Globus pallidus (tissue), 1 donor: ENCODE measurements around the gene SKOR1.

Experiments
- DNase-seq: peaks from one replicate; pipeline ENCODE4 v3.0.0-alpha.2; 2015; ENCODE audit warnings: low spot score

SKOR1 gene

DNA sequence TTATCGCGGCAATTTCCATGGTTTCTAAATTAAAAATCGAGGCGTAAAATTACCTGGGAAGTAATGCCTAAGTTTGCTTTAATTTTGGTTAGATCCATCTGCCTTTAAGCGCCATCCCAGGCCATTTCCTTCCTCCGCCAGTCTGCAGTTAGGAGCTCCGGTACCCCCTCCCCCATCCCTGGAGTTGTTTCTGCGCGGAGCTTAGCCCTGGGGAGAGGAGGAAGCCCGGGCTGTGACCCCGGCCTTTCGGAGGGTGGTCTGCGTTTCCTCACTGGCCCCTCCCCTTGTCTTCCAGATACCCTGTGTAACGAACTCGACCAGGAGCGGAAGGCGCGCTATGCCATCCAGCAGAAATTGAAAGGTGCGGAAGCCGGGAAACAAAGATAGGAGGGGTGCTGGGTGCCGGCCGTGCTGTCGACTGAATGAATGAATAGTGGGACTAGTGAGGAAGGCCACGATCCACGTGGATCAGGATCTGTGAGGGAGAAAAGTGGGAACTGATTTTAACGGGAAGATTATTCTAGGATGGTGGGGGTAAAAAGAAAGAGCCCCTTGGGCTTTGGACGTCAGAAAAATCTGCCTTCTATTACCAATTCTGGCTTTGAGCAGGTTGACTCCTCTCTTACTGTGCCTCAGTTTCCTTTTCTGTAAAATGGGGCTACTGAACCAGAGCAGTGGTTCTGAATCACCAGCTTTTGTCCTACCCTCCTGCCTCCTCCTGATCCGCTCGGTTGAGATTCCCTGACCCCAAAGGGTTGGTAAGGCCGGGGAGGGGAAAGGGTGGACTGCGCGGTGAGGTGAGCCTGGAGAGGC, 7.8 kb downstream of the SKOR1 start:
- no peak for DNase-seq

DNA sequence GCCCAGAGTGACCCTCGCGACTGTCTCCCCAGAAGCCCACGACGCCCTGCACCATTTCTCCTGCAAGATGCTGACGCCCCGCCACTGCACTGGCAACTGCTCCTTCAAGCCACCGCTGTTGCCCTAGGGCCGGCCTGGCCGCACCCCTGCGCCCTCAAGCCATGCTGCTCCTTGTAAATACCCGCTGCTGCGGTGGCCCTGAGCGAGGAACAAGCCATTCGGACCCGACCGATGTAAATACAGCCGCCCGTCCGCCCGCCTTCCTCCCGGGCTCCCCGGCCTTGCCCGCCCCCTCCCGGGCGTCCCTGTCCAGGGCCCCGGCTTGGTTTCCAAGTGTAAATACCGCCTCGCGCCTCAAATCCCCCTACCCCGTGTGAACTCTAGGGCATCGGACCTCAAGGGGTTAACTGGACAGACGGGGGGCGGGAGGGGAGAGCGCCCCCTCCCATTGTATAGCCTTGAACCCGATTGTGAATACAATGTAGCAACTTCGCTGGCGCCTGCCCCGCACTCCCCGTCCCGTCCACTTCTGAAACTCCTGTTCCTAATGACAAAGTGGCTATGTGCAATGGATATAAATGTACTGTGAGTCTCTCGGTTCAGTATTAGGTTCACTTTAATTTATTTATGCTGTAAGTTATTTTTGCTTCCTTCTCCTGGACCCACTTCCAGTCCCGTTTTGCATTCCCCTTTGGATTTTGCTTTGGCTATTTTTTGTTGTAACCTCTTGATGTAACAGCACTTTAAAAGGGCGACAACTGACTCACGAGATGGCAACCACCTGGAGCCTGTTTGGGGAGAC, 8.6 kb downstream of the SKOR1 start:
- no peak for DNase-seq

DNA sequence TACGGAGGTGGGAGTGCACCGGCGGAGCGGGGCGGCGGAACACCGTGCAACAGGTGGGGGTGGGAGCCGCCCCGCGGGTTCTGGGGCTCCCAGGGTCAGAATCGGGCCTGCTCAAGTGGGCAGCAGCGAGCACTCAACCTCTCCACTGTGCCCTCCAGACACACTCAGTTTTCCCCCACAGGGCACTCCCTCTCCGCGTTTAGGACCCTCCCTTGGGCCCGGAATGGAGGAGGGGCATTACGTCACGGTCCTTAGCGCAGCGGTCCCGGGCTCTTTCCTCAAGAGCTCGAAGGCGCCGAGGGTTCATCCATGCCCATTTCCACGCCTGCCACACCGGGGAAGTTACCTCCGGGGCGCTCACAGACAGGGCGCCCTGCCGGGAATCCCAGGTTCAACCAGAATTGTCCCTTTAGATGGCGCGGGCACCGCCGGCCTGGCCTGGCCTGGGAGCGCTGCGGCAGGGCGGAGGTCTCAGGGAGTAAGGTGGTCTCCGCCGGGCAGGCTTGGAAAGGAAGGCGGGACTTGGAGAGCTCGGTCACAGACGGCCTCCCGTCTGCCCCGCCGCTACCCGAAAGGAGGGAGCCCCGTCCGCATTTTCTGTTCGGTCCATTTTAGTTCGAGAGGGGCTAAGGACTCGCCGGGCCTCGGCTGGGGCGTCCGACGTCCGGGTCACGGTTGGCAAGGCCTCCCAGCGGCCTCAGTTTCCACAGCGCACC, 9.4 kb downstream of the SKOR1 start:
- DNase-seq, result no peak

DNA sequence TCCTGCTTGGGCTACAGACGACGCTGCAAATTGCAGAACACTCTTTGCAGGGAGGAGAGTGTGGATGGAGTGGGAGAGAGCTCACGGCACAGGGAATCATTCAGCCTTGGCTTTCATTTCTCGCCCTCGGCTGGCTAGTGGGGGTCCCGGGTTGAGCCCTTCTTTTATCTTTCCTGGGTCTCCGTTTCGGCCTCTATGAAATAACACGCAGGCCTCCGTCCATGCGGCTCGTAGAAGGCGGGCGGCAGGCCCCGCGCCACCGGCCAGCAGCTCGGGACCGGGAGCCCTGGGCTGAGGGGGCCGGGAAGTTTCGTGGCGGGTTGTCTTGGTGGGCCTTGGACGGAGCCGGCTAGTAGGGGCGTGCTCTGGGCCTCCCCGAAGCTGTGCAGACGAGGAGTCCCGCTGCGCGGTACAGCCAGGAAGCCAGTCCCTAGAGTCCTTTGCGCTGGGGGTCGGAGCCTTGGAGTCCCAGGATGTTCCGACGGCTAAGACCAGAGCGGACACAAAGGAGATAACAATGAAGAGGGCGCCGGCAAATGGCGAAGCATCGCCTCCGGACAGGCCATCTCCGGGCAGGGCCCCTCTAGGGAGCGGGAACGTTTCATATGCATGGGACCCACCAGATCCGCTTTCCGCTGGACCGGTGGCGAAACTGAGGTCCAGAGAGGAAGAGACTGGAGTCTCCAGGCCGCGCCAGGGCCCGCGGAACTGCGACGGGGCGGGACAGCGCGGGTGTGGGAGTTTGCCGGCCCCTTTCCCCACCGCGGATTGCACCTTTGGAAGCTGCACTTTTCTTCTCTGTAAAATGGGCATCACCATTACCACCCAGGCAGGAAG, 10.2 kb downstream of the SKOR1 start:
- DNase-seq, result no peak

DNA sequence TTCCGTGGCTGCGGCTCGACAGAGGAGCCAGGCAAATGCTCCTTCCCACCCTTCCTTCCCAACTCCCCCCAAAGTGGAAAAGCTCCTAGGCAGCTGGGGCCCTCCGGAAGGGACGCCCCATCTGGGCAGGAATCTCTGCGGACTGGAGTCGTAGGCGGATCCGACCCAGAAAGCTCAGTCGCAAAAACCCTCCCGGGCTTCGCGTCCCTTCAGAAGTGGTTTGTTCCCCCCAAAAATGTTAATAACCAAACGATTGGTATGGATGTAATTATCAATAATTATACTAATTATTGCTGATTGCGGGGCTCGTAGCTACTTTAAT, 10.8 kb downstream of the SKOR1 start:
- DNase-seq, result no peak

DNA sequence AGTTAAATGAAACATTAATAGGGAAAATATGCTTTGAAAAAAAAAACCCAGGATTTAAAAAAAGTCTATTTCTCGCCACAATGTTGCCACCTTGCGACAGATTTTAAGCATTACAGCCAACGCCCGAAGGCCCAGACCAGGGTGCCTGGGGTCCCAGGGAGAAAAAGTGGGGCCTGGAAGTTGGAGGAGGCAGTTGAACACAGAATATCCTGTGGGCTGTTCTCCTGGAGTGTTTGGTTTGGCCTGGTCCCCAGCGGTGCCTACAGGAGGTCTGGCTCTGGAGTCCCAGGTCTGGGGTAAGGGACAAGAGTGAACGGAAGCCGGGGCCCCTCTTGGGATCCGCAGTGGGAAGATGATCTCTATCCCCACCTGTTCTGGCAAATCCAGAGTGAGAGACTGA, 11.2 kb downstream of the SKOR1 start:
- peak; percentile 35 for DNase-seq

DNA sequence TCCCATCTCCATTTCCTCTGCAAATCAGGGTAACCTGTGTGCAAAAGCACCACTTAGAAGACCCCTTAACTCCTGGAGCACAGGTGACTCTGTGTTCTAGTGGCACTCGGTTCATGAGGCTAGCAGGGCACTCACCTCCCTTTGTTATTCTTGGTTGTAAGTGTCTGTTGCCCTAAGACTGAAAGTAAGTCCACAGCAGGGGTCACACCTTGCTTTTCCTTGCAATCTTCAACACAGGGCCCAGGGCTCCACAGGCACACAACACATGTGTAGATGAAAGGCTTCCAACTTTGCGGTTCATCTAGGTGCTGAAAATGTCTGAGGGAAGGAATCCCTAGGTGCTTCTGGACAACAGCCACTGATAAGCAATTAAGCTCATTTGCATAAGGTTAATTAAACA, 11.6 kb downstream of the SKOR1 start:
- no peak for DNase-seq

DNA sequence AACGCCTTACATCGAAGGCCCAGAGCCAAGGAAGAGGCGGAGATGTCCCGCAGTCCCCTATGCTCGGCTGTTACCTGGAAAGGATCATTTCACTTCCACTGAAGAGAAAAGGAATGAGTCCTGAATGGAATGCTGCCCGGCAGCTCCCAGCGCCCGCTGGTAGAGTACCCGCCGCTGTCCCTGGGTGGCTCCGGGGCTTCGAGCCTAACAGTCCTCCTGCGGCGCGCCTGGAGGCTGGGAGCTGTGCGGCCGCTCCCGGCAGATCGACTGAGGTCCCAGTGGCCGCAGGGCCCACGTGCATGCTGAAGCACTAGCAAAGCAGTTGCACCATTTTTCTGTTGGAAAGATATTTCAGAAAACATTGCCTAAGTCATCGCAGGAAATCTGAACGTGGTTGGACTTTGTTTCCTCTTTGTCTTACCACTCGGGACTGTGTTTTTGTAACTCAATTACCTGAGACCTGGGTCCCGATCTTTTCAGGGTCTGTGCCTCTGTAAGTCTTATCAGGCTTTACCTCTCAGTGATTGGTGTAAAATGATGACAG, 13.6 kb downstream of the SKOR1 start:
- DNase-seq, result peak; percentile 65

DNA sequence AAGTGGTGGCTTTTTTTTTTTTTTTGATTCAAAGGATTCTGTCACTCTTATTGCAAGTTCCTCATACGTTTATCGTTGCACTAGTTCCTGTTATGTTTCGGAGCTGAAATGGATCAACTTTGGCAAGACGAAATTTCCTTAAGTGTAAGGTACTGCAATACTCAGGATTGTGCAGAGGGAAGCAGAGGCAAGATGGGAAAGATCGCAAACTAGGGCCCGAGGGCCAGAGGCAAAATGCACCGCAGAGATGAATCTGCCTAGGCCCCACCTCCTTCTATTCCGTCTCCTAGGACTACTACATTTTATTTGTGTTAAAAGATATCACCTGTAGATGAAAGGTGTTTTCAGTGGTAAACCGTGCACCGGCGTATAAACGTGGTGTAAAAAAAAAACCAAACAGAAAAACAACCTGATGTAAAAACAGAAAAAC, 14.2 kb downstream of the SKOR1 start:
- no peak for DNase-seq

DNA sequence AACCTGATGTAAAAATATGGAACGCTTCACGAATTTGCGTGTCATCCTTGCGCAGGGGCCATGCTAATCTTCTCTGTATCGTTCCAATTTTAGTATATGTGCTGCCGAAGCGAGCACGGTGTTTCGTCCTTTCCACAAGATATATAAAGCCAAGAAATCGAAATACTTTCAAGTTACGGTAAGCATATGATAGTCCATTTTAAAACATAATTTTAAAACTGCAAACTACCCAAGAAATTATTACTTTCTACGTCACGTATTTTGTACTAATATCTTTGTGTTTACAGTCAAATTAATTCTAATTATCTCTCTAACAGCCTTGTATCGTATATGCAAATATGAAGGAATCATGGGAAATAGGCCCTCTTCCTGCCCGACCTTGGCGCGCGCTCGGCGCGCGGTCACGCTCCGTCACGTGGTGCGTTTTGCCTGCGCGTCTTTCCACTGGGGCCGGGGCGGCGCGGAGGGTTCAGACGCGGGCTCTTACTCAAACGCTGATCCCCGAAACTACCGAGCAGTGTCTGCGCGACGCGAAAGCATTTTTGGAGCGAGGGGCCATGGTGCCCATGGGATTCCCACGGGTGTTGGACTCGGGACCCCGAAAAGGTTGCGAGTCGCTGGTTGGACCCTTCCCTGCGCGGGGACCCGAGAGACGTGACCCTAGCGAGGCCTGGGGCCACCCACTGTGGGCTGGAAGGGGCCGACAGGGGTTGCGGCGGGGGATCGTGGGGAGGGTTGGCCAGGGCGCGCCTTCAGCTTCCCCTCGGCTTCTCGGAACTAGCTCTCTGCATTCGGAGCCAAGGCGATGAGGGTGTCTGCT, 14.8 kb downstream of the SKOR1 start, which contains the start of gene RNU6-1:
Gene RNU6-1 (minus strand): TSS at position 117 of the 820 bp plus-strand sequence.
- peak; percentile 93 for DNase-seq

DNA sequence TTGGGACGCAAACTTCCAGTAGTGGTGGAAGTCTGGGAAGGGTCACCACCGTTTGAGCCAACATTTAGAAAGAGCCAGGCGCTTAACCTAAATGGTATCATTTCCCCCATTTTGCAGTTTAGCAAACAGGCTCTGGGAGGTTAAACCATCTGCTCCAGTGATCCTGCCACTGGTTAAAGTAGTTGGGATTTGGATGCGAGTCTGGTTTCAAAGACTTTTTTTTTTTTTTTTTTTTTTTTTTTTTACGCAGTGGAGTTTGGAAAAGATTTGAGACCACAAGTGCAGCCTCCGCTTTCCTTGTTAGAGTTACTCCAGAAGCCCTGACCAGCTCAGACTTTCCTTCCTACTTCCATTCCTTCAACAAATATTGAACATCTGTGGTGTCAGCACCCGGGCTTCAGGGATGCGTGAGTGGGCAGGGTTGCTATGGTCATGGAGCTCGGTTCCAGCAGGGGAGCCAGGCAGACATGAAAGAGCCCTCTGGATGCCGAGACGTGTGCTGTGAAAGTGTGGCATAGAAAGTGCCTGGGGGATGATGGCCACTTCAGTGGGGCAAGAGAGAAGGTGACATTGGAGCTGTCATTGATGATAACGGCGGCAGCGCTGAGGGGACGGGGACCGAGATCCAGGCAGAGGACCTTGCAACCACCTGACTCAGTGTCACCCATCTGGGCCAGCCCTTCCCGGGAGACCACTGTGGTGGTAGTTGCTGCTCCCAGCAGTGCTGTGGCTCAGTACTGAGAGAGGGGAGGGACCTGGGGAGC, 15.6 kb downstream of the SKOR1 start:
- DNase-seq, result no peak

DNA sequence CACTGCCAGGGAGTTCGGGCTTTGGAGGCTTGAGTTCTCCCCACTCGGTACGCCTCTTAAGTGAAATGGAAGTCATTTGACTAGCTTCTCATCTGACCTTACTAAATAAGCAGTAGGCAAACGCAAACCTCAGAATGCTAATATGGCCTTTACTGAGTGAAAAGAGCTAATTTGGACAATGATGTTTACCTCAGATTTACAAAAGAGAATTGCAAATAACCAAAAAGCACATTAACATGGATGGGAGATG, 16.1 kb downstream of the SKOR1 start:
- no peak for DNase-seq

DNA sequence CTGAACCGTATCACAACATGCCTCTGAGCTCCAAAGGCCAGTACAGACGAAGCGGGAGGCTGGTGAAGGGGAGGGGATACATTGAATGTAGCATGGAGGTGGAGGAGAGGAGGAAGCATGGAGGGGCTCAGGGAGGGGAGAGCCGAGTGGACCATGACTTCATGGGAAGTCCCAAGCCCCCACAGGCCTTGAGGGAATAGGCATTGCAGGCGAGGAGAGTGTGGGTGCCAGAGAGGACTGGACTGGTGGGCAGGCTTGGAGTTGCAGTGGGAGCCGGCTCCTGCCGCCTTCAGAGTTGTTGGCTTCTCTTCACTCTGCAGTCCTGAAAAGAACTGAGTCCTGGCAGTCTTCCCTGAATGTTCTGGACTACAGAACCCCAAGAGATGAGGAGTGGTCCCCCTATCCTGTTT, 17.8 kb downstream of the SKOR1 start:
- no peak for DNase-seq

DNA sequence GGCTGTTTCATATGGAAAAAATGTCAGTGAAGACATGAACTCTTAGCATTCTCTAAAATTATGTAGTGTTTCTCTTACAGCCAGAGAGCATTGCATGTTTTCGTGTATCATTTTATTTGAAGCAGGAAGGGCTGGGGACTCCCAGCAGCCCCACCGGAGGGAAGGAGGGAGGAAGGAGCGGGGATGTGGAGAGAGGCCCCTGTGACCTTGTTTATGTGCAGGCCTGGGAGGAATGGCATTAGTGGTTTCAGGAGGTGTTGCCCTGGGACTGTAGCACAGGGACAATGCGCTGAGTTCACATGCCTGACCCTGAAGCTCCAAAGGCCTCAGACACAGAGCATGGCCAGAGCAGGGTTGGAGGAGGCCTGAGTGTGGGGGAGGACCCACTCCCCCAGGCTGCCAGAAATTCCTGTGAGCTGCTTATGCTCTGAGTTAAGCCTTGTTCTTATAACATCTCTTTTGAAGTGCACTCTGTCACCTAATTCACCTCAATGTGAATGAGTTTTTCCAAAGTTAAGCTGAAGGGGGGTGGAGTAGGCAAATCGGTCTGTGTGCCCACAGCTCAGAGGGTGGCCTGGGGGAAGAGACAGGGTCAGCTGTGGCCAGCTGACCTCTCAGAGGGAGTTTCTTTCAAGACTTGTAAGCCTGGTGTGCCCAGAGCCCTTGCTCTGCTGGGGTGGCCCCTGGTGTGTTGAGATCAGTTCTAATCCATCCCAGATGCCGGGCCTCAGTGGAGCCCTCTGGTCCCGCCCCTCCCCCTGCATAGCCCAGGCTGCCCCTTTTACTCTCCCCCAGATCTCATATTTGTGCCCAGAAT, 18.5 kb downstream of the SKOR1 start:
- DNase-seq, result no peak

DNA sequence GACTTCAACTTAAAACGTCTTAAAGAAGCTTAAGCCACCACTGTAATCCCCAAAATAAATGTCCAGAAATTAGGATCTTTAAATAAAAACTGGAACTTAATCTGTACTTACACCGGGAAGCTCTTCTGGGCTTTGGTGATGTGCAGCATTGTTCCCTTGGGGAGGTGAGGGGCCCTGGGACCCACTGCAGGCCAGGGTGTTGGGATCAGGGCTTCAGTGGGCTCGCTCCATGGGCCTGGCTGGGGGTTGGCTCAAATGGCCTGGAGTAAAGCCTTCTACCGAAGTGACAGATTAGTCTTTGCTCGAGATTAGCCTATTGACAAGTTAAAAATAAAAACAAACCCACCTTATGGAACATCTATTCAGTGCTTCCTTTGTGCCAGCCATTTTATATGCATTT, 20.7 kb downstream of the SKOR1 start:
- no peak for DNase-seq

DNA sequence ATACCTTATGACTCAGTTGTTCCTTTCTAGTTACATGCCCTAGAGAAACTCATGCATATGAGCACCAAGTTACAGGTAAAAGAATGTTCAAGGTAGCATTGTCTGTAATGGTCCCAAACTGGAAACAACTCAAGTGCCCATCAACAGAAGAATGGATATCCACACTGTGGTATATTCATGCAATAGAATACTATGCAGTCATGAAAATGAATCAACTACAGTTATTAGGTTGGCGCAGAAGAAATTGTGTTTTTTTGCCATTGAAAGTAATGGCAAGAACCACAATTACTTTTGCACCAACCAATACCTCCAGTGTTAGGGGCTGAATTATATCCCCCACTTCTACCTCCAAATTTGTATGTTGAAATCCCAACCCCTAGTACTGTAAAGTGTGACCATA, 24.2 kb downstream of the SKOR1 start:
- DNase-seq, result no peak

DNA sequence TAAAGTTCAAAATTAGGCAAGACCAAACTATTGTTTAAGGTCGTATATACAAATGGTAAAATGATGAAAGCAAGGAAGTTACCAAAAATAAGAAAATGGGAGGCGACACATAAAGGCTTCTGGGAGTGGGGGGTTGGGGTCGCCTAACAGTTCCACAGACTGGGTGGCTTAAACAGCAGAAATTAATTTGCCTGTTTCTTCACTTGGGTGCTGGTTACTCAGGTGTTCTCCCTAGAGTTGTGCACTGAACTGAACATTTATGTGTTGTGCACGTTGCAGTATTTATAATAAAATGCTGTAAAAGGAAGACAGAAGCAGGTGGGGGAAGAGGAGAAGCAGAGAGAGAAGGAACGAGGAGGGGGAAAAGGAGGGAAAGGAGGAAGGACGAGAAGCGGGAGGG, 25.0 kb downstream of the SKOR1 start:
- no peak for DNase-seq

DNA sequence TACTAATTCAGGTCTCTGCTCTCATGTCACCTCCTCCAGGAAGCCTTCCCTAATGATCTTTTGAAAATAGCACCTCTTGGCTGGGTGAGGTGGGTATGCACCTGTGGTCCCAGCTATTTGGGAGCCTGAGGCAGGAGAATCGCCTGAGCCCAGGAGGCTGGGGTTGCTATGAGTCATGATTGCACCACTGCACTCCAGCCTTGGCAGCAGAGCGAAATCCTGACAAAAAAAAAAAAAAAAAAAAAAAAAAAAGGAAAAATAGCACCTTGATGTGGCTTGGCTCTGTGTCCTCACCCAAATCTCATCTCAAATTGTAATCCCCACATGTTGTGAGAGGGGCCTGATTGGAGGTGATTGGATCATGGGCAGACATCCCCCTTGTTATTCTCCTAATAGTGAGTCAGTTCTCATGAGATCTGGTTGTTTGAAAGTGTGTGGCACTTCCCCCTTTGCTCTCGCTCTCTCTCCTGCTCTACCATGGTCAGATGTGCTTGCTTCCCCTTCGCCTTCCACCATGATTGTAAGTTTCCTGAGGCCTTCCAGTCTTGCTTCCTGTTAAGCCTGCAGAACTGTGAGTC, 25.8 kb downstream of the SKOR1 start:
- no peak for DNase-seq

DNA sequence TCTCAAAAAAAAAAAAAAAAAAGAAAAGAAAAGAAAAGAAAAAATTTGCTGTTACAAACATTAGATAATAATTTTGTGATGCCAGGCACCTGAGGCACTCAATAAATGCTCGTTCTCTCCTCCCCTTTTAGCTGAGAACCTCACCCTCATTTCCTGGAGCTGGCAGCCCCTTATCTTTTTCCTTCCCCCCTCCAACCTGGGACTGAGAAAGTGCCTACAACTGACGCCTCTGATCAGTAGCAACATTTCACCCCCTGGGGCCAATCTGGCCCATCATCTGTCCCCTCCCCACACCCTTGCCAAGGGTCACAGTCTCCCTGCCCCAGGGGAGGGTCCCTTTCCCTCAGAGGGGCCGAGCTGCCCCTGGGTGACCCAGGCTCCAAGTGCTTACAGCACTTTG, 27.1 kb downstream of the SKOR1 start:
- no peak for DNase-seq
